Measurements from ENCODE around the gene AKAP6.
A peak's percentile ranks its signal among the peaks of the same experiment; 100 is the strongest.
"Not testable (repeated sequence)": the region's sequence is repeated elsewhere in the genome, so short reads cannot be mapped to it uniquely, and the experiment has no call there.

AKAP6 gene

DNA sequence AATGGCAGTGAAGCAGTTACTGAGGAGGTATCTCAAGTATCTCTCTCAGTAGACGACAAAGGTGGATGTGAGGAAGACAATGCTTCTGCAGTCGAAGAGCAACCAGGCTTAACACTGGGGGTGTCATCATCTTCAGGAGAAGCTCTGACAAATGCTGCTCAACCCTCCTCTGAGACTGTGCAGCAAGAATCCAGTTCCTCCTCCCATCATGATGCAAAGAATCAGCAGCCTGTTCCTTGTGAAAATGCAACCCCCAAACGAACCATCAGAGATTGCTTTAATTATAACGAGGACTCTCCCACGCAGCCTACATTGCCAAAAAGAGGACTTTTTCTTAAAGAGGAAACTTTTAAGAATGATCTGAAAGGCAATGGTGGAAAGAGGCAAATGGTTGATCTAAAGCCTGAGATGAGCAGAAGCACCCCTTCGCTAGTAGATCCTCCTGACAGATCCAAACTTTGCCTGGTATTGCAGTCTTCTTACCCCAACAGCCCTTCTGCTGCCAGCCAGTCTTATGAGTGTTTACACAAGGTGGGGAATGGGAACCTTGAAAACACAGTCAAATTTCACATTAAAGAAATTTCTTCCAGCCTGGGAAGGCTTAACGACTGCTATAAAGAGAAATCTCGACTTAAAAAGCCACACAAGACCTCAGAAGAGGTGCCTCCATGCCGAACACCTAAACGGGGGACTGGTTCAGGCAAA lies 216.6 kb downstream of the AKAP6 start:
- DNase-seq, result no peak

GRCh38 chr14:32546246-32546645 lies 217.1 kb downstream of the AKAP6 start:
- no peak for DNase-seq

GRCh38 chr14:32552766-32553165 lies 223.7 kb downstream of the AKAP6 start:
- no peak for DNase-seq

DNA sequence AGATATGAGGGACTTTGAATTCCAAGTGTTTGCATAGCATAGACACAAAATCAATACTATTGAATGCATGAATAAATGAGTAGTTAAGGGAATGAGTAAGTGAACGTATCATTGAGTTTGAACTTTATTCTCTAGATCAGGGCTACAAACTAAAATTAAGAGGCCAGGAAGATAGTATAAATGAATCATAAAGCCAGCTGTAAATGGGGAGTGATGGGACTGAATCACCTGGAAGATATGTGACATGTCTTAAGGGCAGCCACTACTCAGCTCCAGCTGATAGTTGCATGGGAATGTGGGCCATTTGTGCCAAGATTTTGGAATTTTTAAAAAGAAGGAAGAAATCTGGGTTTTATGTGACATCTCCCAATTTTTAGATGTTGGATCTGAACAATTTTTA lies 229.9 kb downstream of the AKAP6 start:
- no peak for DNase-seq

- DNase-seq, result no peak
These were observed 230.5 kb downstream of the AKAP6 start for GRCh38 chr14:32559590-32559989.

DNA sequence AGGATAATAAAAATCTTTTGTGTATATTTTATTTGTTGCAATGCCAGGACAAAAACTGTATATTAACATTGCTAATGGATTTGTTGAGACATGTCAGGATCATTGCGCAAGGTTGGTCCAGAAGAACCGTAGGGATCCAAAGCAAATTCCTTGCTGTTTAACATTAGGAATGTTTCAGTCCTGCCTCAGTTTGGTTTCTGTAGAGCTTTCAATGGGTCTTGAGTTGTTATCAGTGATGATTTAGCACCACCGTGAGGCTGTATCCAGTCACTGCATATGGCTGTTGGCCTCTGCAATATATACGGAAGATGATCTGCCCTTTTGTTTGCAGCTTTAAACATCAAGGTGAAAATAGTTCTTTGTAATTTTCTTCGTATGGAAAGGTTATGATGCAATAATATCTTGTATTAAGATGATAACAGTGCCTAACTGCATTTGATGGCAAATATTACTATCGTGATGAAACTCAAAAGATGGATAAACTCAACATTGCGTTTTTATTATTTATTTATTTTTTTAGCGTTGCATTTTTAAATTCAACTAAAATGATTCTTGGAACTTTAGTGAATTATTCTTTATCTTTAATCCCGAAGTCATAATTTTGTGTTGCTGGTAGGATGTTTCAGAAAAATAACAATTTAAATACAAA lies 231.2 kb downstream of the AKAP6 start:
- peak; percentile 3 for DNase-seq

DNA sequence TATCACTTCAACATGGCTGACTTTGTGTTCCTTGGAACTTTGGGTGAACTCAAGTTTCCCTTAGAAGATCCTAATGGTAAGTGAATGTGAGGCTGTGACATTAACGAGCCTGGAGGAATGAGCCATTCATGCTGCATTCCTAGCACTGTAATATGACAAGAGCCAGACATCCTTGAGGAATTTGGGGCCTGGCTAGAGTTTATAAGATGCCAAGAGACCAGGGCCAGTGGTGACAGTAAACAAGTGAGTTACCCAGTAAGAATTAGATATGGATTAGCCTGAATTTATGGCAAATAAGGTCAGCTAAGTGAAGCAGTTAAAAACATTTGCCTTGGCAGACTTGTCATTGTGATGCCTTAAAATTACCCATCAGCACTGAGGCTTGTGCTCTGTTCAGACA lies 232.4 kb downstream of the AKAP6 start:
- DNase-seq, result no peak

GRCh38 chr14:32564596-32564995 lies 235.5 kb downstream of the AKAP6 start:
- DNase-seq, result no peak

DNA sequence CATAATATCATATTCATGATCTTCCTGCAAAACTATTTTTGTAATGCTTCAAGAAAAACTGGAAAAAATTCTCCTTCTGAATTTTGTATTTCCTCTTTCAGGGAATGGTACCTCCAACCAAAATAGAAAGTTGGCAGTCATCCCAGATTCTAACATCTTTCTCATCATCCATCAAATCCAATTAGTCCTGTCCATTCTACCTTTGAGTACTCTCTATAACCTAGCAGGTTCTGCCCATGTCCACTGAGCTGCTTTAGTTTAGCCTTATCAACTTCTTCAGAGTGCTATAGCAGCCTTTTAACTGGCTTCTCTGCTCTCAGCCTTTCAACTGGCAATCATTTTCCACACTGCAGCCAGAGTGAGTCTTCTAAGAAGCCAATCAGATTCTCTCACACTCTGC lies 236.2 kb downstream of the AKAP6 start:
- DNase-seq, result no peak

DNA sequence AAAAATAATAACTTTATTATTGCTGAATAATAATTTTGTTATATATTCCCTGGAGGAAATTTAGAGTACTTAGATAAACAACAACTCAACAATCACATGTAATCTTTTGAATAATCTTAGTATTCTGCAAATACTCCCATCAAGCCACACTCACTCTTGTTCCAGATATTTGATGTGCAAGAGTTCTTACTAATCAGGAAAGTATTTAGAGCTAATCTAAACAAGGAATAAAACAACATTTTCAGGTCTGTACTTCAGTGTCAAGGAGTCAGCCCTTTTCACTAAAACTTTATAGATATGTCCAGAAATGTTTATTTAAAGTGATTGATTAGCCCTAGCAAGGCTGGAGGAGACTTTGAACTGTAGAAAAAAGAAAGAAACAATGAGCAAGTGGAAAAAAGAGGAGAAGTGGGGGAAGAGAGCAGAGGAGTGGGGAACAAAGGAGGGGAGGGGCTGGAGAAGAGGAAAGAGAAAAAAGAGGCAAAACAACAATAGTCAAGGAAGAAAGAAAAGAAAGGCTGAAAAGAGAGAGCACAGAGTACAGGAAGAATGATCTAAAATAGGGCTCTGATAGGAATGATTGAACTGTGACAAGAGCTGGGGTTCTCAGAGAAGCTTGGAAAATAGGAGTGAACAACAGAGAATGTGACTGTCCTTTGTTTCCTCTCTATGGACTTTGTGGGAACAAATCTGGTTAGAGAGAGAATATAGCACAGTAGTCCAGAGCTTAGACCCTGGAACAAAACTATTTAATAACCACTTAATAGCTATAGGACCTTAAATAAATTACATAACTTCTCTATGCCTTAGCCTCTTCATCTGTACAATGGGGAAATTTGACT lies 238.7 kb downstream of the AKAP6 start:
- DNase-seq, result no peak

DNA sequence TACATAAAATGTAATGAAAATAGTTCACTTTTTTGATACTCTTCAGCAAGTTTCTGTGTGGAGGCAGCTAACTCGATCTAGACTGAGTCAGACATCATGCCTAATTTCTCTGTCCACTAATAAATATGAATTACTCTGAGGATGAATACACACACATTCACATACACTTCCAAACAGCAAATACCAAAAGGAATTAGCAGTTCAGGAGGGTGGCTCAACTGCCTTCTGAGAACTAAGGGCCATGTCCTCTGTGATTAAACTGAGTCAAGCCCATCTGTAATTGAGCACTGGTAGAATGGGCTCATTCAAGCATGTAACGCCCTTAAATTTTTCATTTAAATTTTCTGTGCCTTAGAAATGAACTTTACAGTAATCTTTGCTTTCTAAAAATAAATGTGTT lies 242.5 kb downstream of the AKAP6 start:
- DNase-seq, result no peak

DNA sequence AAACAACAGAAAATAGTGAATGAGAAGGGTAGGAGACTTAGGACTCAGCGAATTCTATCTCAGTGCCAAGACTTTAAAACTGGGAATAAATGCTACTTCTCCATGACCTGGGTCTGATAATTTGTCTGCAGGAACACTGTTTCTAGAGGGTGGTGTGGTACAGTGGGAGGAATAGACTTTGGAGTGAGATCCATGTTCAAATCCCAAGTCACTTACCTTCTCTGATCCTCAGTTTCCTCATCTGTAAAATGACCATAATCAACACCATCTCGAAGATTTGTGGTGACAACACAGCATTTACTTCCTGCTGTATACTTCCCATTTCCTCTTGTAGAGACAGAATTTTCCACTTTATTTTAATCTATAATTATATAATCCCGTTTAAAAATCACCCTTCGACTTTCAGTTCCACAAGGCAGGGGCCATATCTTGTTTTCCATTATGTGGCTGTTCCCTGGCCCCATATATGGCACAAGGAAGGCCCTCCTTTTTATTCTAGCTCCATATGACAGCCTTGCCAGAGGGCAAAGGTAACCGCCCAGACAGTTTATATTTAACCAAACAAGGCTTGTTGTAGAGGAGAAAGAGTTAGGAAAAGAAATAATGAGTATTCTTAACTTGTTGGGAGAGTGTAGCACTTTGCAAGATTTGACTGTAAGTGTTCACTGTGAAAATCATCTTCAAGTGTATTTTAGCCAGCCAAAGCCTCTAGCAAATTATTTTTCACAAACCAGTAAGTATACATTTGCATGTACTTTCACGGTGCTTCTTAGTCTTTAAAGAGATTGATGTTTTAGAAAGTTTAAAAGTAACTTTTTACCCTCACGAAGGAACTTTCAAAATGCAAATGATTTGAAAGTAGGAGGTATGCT lies 243.1 kb downstream of the AKAP6 start:
- no peak for DNase-seq

DNA sequence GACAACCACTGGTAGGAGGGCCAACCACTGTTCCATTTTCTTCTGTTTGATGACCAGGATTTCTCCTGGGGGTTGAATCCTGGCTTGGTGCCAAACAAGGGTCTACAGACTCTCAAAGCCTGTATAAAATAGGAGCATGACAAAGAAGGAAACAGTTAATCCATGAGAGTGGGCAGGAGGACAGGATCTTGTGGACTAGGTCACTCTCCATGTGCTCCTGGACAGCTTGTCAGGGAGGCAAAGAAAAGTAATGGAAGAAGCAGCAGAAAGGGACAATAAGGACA lies 243.7 kb downstream of the AKAP6 start:
- DNase-seq, result no peak

DNA sequence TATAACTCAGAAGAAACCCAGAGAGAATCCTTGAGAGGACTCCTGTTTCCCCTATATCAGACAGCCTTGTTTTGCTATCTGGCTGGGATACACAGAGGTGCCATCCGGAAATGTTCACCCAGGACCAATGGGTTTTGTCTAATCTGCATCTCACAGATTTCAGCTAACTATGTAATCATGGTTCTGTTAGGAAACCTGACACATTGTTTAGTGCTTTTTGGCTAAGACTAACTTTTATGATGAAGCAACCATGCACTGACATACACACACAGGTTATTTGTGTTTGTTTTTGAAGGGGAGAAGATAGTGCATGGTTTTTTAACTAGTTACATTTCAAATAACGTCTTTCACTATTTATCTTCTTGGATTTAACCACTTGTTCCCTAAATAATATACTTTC lies 245.2 kb downstream of the AKAP6 start:
- DNase-seq, result no peak

DNA sequence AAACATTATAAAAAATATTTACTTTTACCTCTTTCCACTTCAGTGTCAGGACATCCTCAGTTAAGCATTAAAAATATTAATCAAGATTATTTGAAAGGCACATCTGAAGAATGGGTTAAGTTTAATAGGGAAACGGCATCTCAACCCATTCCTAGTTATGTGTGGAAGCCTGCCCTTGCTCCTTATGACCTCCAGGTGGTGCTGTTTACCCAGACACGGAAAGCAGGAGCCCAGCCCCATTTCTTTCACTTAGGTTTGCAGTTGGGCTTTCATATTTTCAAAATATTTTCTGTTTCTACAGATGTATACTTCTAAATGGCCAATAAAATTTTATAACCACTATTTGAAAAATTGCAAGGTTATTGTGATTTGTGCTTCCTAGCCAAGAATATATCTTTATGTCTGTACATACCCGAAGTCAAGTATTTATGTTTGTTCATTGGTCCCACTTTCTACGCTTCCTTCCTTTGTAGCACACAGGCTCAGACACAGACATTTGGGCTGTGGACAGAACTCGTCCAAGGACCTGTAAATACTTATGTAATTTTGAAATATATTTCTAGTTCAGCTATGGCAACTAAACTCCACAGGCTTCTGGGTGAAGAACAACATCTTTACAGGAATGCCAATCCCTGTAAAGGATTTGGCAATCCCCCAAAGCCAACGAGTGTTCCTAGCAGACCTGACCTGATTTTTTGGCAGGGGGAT lies 247.1 kb downstream of the AKAP6 start:
- peak; percentile 19 for DNase-seq

DNA sequence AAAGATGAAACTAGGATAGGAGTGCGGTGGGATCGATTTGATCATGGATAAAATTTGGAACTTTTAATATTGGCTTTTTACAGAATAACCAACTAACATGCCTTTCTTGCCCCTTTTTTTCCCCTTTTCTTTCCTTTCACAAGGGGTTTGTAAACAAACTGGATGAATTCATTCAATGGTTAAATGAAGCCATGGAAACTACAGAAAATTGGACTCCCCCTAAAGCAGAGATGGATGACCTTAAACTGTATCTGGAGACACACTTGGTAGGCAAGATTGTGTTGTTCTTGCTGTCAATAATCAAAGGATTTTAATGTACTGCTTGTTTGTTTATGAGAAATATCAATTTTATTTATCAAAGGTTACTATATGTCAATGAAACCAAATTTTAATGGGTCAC lies 247.9 kb downstream of the AKAP6 start:
- DNase-seq, result no peak

- no peak for DNase-seq
These were observed 249.1 kb downstream of the AKAP6 start for GRCh38 chr14:32578181-32578580.

GRCh38 chr14:32583427-32583826 lies 254.3 kb downstream of the AKAP6 start:
- DNase-seq, result not testable (repeated sequence)

GRCh38 chr14:32584079-32584478 lies 255.0 kb downstream of the AKAP6 start:
- DNase-seq, result no peak

- DNase-seq, result no peak
These were observed 258.4 kb downstream of the AKAP6 start for GRCh38 chr14:32587461-32587860.

DNA sequence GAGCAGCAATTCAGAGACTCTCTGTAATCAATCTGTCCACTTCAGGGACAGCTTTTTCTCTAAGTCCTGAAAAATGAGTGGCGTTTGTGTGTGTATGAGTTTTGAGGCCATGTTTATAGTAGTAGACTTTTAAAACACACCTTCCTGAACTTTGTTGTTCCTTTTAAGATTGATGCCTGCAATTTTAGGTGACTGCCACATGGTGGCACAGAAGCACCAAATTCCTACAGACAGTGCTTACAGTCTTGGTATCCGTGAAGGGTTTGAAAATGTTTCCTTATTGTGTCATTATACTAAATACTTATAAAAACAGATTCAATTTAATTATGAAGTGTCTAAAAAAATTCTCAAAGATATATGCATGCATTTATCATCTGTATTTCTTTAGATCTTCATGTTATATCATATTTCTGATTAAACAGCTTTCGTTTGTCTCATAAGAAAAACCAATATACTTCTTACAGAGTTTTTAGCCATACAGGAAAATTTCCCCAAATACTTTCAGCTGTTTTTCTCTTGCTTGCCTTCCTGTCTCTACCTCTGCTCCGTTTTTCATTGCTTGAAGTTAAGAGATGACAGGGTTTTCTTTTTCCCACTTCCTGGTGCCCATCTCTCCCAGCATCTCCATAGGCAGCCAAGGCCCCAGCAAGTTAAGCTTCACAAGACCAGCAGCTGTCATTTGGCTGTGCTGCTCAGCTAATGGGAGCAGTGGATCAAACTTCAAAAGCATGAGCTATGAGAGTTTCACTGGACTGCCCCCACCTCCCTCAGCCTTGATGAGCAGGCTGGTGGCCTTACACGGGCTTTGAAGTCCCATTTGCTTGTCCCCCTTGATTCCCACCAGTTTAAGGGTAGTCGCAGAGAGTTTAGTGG lies 259.6 kb downstream of the AKAP6 start:
- DNase-seq, result no peak

GRCh38 chr14:32590157-32590556 lies 261.1 kb downstream of the AKAP6 start:
- no peak for DNase-seq

Measured in activated naive CD4-positive, alpha-beta T cell treated with Interleukin-2 at 50 U/mL for 16 hours (primary cell).